HepG2 (cell line): ENCODE results near the gene KCTD19. TPM values are rescaled to one million over a fixed set of nuclear protein-coding genes. Genes with fewer than 3 reads are reported as not detected.
A peak's percentile ranks its signal among the peaks of the same experiment; 100 is the strongest.

Experiments used
- ARID3A ChIP-seq: IDR thresholded peaks from 2 replicates; pipeline ENCODE4 v1.6.1; 2012; ENCODE audit warnings: low read depth, low read length, improper control_type of control experiment
- ARNTL ChIP-seq: sonication (generic); formaldehyde crosslinking; IDR thresholded peaks from 2 replicates; pipeline ENCODE4 v1.4.0; 2020; ENCODE audit warnings: mild to moderate bottlenecking, missing genetic modification reagents
- CENPX ChIP-seq: sonication (generic); formaldehyde crosslinking; IDR thresholded peaks from 2 replicates; pipeline ENCODE4 v1.9.0; 2021; ENCODE audit warnings: mild to moderate bottlenecking, missing genetic modification reagents, moderate library complexity
- CREBL2 ChIP-seq: sonication (generic); formaldehyde crosslinking; IDR thresholded peaks from 2 replicates; pipeline ENCODE4 v1.8.1; 2023; ENCODE audit warnings: missing genetic modification reagents, mild to moderate bottlenecking, borderline replicate concordance
- E2F1 ChIP-seq: sonication (generic); formaldehyde crosslinking; IDR thresholded peaks from 2 replicates; pipeline ENCODE4 v1.5.0; 2020; ENCODE audit warnings: missing genetic modification reagents
- EP300 ChIP-seq, 3 experiments: sonication (generic) in 1 of 3; formaldehyde crosslinking in 1 of 3; IDR thresholded peaks; 2 replicates each; pipeline versions ENCODE4 v1.5.1 to v1.6.1; 2011 to 2020; ENCODE audit warnings: low read depth in 2 of 3, low read length in 2 of 3, borderline replicate concordance in 1 of 3, improper control_type of control experiment in 1 of 3, mild to moderate bottlenecking in 1 of 3, missing genetic modification reagents in 1 of 3, moderate library complexity in 1 of 3
- FOSL1 ChIP-seq: sonication (generic); formaldehyde crosslinking; IDR thresholded peaks from 2 replicates; pipeline ENCODE4 v1.9.0; 2021; ENCODE audit warnings: missing genetic modification reagents, borderline replicate concordance
- FOXA1 ChIP-seq, 2 experiments: fragments of 450-650 bp in 1 of 2; sonication (generic) in 1 of 2; formaldehyde crosslinking in 1 of 2; IDR thresholded peaks; 2 replicates each; pipeline versions ENCODE4 v1.4.0 to v1.6.1; 2016 to 2020; ENCODE audit warnings: missing genetic modification reagents in 1 of 2
- HDAC2 ChIP-seq: sonication (generic); formaldehyde crosslinking; IDR thresholded peaks from 2 replicates; pipeline ENCODE4 v1.4.0; 2020; ENCODE audit warnings: missing genetic modification reagents
- HIVEP1 ChIP-seq: sonication (generic); formaldehyde crosslinking; IDR thresholded peaks from 2 replicates; pipeline ENCODE4 v1.4.0; 2020; ENCODE audit warnings: mild to moderate bottlenecking, missing genetic modification reagents
- KDM1A ChIP-seq: IDR thresholded peaks from 2 replicates; pipeline ENCODE4 v1.6.1; 2016; ENCODE audit warnings: missing compliant biosample characterization
- MAX ChIP-seq: IDR thresholded peaks from 2 replicates; pipeline ENCODE4 v1.6.1; 2012; ENCODE audit warnings: inconsistent platforms
- MTERF4 ChIP-seq: sonication (generic); formaldehyde crosslinking; IDR thresholded peaks from 2 replicates; pipeline ENCODE4 v1.8.0; 2023; ENCODE audit warnings: mild to moderate bottlenecking, missing genetic modification reagents
- NPAS2 ChIP-seq: sonication (generic); formaldehyde crosslinking; IDR thresholded peaks from 2 replicates; pipeline ENCODE4 v1.8.0; 2022; ENCODE audit warnings: mild to moderate bottlenecking, missing genetic modification reagents, borderline replicate concordance
- REXO4 ChIP-seq: sonication (generic); formaldehyde crosslinking; IDR thresholded peaks from 2 replicates; pipeline ENCODE4 v1.8.0; 2022; ENCODE audit warnings: missing genetic modification reagents, mild to moderate bottlenecking, borderline replicate concordance
- ZBTB3 ChIP-seq: sonication (generic); formaldehyde crosslinking; IDR thresholded peaks from 2 replicates; pipeline ENCODE4 v1.4.0; 2020; ENCODE audit warnings: low read depth, mild to moderate bottlenecking, moderate library complexity, missing genetic modification reagents, borderline replicate concordance
- ZNF234 ChIP-seq: sonication (generic); formaldehyde crosslinking; conservative IDR thresholded peaks from 2 replicates; pipeline ENCODE4 v1.5.1; 2020; ENCODE audit warnings: mild to moderate bottlenecking, missing genetic modification reagents
- ZNF260 ChIP-seq: sonication (generic); formaldehyde crosslinking; IDR thresholded peaks from 2 replicates; pipeline ENCODE4 v1.4.0; 2020; ENCODE audit warnings: missing genetic modification reagents, low read depth, mild to moderate bottlenecking, borderline replicate concordance
- ZNF317 ChIP-seq: sonication (generic); formaldehyde crosslinking; IDR thresholded peaks from 2 replicates; pipeline ENCODE4 v1.5.0; 2020; ENCODE audit warnings: mild to moderate bottlenecking, missing genetic modification reagents
- ZNF326 ChIP-seq: sonication (generic); formaldehyde crosslinking; IDR thresholded peaks from 2 replicates; pipeline ENCODE4 v1.4.0; 2020; ENCODE audit warnings: missing genetic modification reagents, borderline replicate concordance
- ZNF451 ChIP-seq: sonication (generic); formaldehyde crosslinking; IDR thresholded peaks from 2 replicates; pipeline ENCODE4 v1.5.0; 2020; ENCODE audit warnings: mild to moderate bottlenecking, missing genetic modification reagents
- ZNF562 ChIP-seq: sonication (generic); formaldehyde crosslinking; IDR thresholded peaks from 2 replicates; pipeline ENCODE4 v1.8.0; 2022; ENCODE audit warnings: missing genetic modification reagents, borderline replicate concordance
- ZNF639 ChIP-seq: conservative IDR thresholded peaks from 2 replicates; pipeline ENCODE4 v1.6.1; 2018; ENCODE audit warnings: missing genetic modification reagents
- ZNF660 ChIP-seq: sonication (generic); formaldehyde crosslinking; IDR thresholded peaks from 2 replicates; pipeline ENCODE4 v1.5.1; 2020; ENCODE audit warnings: mild to moderate bottlenecking, low read depth, missing genetic modification reagents, borderline replicate concordance
- ZNF766 ChIP-seq: sonication (generic); formaldehyde crosslinking; IDR thresholded peaks from 2 replicates; pipeline ENCODE4 v1.5.0; 2020; ENCODE audit warnings: missing genetic modification reagents, borderline replicate concordance
- polyA plus RNA-seq, 8 experiments: library from polyadenylated mRNA; depleted of rRNA in 3 of 8; stranded (reverse) in 7 of 8; unstranded in 1 of 8; fragments of >200 nt; fragmentation: Illumina TruSeq in 4 of 8; extraction: Trizol in 4 of 8; gene quantifications; 2 replicates each; pipeline versions ENCODE4 v1.2.1 to v1.2.3, GENCODE V29; 2011 to 2016; ENCODE audit warnings: low read depth in 4 of 8, missing spikeins in 1 of 8, mixed read lengths in 1 of 8; ENCODE audit not compliant: insufficient read depth in 1 of 8
- total RNA-seq, 5 experiments: library from RNA; depleted of rRNA; stranded (reverse); fragments of >200 nt; fragmentation: Illumina TruSeq; extraction: Trizol; gene quantifications; 2 replicates each; pipeline ENCODE4 v1.2.3, GENCODE V29; 2016; ENCODE audit warnings: low read depth in 1 of 5

KCTD19 gene
- total and polyA plus RNA-seq, 2 of the 13 experiments (the other 11 are each of a cell fraction or from before 2014, with no cell fraction given): not detected

GRCh38 chr16:67278773-67279295 is 47.7 kb downstream of the KCTD19 start (continued):
- no peak for TF ChIP-seq NPAS2
- TF ChIP-seq REXO4 (CRISPR knock-in tag): no peak
- TF ChIP-seq ZNF326 (CRISPR knock-in tag): no peak
- no peak for TF ChIP-seq ZNF639 (CRISPR knock-in tag)
- no peak for TF ChIP-seq ZNF660 (CRISPR knock-in tag)
- no peak for TF ChIP-seq FOXA1 (IDR thresholded peaks at IDR 0.05)
- TF ChIP-seq FOXA1 (CRISPR knock-in tag; IDR thresholded peaks at IDR 0.05): no peak
- TF ChIP-seq ZBTB3 (CRISPR knock-in tag): no peak
- no peak for TF ChIP-seq ZNF562
- TF ChIP-seq CREBL2 (CRISPR knock-in tag): no peak
- TF ChIP-seq FOSL1 (CRISPR knock-in tag): no peak
- no peak for TF ChIP-seq ARID3A
- TF ChIP-seq ZNF766: peak; percentile 68; the same call in 1 of the 2 replicates
- TF ChIP-seq EP300 (IDR thresholded peaks at IDR 0.05; ENCODE audit: low read depth in 2 of 2, low read length in 2 of 2): no peak
- no peak for TF ChIP-seq EP300 (CRISPR knock-in tag; IDR thresholded peaks at IDR 0.05; ENCODE audit: borderline replicate concordance)
- no peak; the same call in 1 of the 2 replicates for TF ChIP-seq HDAC2 (CRISPR knock-in tag)
- no peak for TF ChIP-seq CENPX
- TF ChIP-seq ZNF317 (CRISPR knock-in tag): no peak
- TF ChIP-seq ZNF451 (CRISPR knock-in tag): no peak
- TF ChIP-seq ARNTL (CRISPR knock-in tag): no peak
- TF ChIP-seq MAX: peak; percentile 70; the same call in 1 of the 2 replicates
- TF ChIP-seq HIVEP1 (CRISPR knock-in tag): no peak
- TF ChIP-seq ZNF260 (CRISPR knock-in tag): no peak
- 0 out of 2 replicates have a peak, but pooled peaks have one; percentile 78 for TF ChIP-seq MTERF4
- no peak for TF ChIP-seq KDM1A (CRISPR knock-in tag)
- TF ChIP-seq E2F1 (CRISPR knock-in tag): no peak
- no peak for TF ChIP-seq ZNF234 (CRISPR knock-in tag)
